ENCODE data around the gene OR5AR1.

OR5AR1 gene

GRCh38 chr11:56663386-56663785, at the start of gene OR5AR1:
TSS of gene OR5AR1 (plus strand) at chr11:56663686. CDS start at chr11:56663686, 0 bp downstream.
- no peak for DNase-seq (ENCODE audit: low read depth)
- TF ChIP-seq CTCF (IDR thresholded peaks at IDR 0.05; ENCODE audit: insufficient read depth, low read depth, low read length, missing control alignments): no peak
- H3K4me3 ChIP-seq (ENCODE audit: low read depth, low read length): no peak within 1 kb of the TSS

GRCh38 chr11:56624661-56625110, 38.8 kb upstream of the OR5AR1 start:
- TF ChIP-seq CTCF (IDR thresholded peaks at IDR 0.05; ENCODE audit: insufficient read depth, low read depth, low read length, missing control alignments): peak; percentile 30
- peak; percentile 56 for DNase-seq (ENCODE audit: low read depth)
- no peak overlapping the region for H3K4me3 ChIP-seq (ENCODE audit: low read depth, low read length)

DNA sequence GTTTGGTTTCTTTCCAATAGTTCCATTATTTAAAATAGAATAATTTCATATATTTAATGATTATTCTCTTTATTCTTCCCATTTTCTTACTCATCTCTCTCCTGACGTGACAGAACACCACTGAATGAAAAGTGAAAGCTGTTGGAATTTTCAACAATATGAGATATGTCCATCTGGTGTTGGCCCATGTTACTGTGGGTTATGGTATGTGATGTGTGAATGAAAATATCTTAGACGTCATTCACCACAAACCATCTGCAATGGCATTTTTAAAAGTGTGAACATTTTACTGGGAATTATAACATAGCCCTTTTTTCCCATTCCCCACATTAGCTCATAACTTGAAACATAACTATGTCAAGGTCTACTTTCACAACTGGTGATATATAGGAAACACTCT, 37.5 kb upstream of the OR5AR1 start:
- TF ChIP-seq CTCF (IDR thresholded peaks at IDR 0.05; ENCODE audit: insufficient read depth, low read depth, low read length, missing control alignments): no peak
- H3K4me3 ChIP-seq (ENCODE audit: low read depth, low read length): no peak overlapping the region
- no peak for DNase-seq (ENCODE audit: low read depth)

DNA sequence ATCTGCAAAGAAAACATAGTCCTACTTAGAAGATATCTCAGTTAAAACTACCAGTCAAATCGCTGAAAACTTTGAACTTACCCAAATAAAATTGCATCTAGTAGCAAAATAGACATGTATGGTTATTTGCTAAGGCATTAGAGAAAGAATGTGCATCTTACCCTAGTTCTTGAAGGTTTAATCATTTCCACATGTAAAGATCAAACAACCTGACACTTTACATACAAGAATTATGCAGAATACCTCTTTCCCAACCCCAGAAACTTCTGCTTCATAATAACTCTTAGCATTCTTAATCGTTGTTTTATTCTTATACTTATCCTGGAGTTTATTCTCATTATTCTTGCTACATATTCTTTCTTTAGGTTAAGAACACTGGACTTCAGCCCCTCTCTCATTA, 31.2 kb upstream of the OR5AR1 start:
- no peak overlapping the region for H3K4me3 ChIP-seq (ENCODE audit: low read depth, low read length)
- DNase-seq (ENCODE audit: low read depth): no peak
- TF ChIP-seq CTCF (IDR thresholded peaks at IDR 0.05; ENCODE audit: insufficient read depth, low read depth, low read length, missing control alignments): no peak

GRCh38 chr11:56636861-56637260, 26.6 kb upstream of the OR5AR1 start:
- DNase-seq (ENCODE audit: low read depth): no peak
- TF ChIP-seq CTCF (IDR thresholded peaks at IDR 0.05; ENCODE audit: insufficient read depth, low read depth, low read length, missing control alignments): no peak
- H3K4me3 ChIP-seq (ENCODE audit: low read depth, low read length): no peak overlapping the region

DNA sequence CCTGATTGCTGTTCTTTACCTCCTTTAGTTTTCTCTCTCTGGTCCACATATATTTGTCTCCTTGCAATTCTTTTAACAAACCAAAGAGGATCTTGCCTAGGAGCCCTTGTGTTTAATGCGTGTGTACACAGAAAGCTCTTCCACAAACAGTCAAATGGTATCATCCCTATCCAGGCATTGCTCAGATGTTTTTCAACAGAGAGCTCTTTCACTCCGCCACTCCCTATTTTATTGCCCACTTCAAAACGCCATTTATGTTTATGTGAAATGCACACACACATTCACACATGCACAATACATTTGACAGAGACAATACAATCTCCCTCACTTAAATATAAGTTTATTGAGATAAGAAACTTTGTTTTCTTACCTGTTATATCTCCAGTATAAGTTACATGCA, 26.0 kb upstream of the OR5AR1 start:
- no peak overlapping the region for H3K4me3 ChIP-seq (ENCODE audit: low read depth, low read length)
- no peak for DNase-seq (ENCODE audit: low read depth)
- no peak for TF ChIP-seq CTCF (IDR thresholded peaks at IDR 0.05; ENCODE audit: insufficient read depth, low read depth, low read length, missing control alignments)

GRCh38 chr11:56642339-56642738, 21.1 kb upstream of the OR5AR1 start, which contains the start of gene OR5AP2:
TSS of gene OR5AP2 (minus strand) at chr11:56642439. CDS start at chr11:56642439, 0 bp downstream.
- no peak for TF ChIP-seq CTCF (IDR thresholded peaks at IDR 0.05; ENCODE audit: insufficient read depth, low read depth, low read length, missing control alignments)
- H3K4me3 ChIP-seq (ENCODE audit: low read depth, low read length): no peak within 1 kb of the TSS
- DNase-seq (ENCODE audit: low read depth): no peak

Measured in GM12865 (cell line).